Right renal cortex interstitium (tissue), 3 donors: ENCODE measurements around the gene CIAO3. TPM values are rescaled to one million over a fixed set of nuclear protein-coding genes. Genes with fewer than 3 reads are reported as not detected.
"Not testable (repeated sequence)": the region's sequence is repeated elsewhere in the genome, so short reads cannot be mapped to it uniquely, and the experiment has no call there.

ENCODE experiments used
- DNase-seq, 3 donors: peaks; one replicate each; pipeline ENCODE4 v3.0.0-alpha.2; 2013; ENCODE audit warnings: low read depth in 3 of 3, low spot score in 2 of 3
- polyA plus RNA-seq, 3 donors: library from polyadenylated mRNA; unstranded; fragments of 120-200 nt; gene quantifications; one replicate each; pipeline ENCODE4 v1.2.1, GENCODE V29; 2013; ENCODE audit not compliant: insufficient read length in 3 of 3

CIAO3 gene
- polyA plus RNA-seq, 3 donors = 18.9 to 23.4 (median 22.8) TPM

- DNase-seq = no peak
Measured at GRCh38 chr16:714079-714478, 26.7 kb downstream of the CIAO3 start.

- not testable (repeated sequence) for DNase-seq
Measured at GRCh38 chr16:712740-713250, 28.0 kb downstream of the CIAO3 start.

GRCh38 chr16:711548-712320, 29.1 kb downstream of the CIAO3 start:
- DNase-seq = no peak

- DNase-seq = no peak
Measured at GRCh38 chr16:711084-711483, 29.7 kb downstream of the CIAO3 start.

DNA sequence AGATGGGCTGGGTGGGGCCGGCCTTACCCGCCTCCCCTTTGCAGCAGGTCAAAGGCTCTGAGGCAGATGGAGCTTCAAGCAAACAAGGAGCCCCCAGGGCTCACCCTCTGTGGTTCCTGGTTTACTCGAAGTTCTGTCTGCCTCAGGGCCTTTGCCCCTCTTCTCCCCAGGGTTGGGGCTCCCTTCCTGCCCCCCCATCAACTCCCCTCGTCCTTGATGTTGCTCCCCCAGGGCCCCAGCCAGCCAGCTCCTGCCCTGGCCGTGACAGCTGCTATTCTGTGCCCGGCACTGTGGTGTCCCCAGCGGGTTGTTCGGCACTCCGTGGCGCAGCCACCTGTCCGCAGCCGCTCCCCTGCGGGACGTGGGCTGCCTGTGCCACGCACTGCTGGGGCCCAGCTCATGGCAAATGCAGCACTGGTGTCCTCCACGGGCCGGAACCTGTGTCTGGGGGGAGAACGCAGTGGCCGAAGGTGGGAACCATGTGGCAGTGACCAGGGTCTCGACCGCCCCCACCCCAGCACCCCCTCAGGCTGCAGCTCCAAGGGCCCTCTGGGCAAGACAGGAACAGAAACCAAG, 30.2 kb downstream of the CIAO3 start:
- no peak for DNase-seq

GRCh38 chr16:709566-710499, 31.0 kb downstream of the CIAO3 start:
- no peak for DNase-seq

- DNase-seq = no peak
Measured at GRCh38 chr16:708959-709358, 31.8 kb downstream of the CIAO3 start.

DNA sequence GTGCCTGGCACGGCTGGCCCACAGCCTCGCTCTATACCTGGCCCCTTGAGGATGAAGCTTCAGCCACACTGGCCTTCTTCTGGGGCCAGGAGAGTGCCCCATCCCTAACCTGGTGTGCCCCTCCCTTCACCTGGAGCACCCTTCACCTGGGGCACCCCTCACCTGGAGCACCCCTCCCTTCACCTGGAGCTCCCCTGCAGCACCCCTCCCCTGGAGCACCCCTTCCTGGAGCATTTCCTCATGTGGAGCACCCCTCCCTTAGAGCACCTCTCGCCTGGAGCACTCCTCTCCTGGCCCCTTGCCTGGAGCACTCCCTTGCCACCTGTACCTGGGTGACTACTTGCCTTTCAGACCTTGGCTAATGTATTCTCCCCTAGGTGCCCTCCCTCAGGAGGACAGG, 32.8 kb downstream of the CIAO3 start:
- DNase-seq = no peak

GRCh38 chr16:707062-707538, 33.7 kb downstream of the CIAO3 start:
- DNase-seq = no peak

GRCh38 chr16:706189-707061, 34.4 kb downstream of the CIAO3 start:
- DNase-seq = no peak

- no peak for DNase-seq
Measured at GRCh38 chr16:705431-706188, 35.2 kb downstream of the CIAO3 start, which contains the start of gene FBXL16. TSS of gene FBXL16 (minus strand) at chr16:705801. CDS start at chr16:697405, 8,396 bp downstream.

DNA sequence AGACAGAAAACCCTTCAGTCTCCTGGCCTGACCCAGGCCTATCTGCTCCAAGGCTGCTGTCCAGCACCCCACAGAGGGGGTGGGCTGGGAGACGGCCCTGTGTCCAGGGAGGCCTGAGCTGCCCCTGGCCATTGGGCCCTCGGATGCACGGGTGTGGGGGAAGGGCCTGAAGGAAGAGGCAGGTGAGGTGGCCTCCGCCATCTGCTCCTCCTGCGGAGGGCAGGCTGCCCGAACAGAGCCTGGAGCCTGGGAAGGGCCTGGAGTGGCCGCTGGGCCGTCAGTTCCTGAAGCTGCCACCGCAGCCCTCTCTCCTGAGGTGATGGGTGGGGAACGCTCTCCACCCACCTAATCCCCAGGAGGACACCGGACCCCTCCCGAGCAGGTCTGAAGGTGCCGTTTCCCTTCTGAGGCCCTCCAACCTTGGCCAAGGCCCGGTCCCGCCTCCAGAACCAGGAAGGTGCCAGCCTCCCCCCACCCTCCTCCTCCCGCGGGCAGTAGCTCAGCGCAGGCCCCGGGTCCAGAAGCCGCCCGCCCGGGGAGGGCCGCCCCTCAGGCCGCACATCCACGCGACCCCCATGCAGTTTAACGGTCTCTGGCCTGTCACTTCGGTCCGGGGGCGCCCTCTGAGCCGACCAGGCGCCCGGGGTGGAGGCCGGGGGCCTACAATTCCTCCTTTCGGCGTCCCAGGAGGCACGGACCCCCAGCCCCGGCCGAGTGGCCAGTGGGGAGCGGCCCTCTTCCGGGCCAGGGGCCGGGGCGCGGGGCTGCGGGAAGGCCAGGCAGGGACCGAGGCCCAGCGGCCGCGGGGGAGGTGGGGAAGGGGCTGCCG, 36.0 kb downstream of the CIAO3 start:
- DNase-seq = no peak

GRCh38 chr16:704047-704446, 36.8 kb downstream of the CIAO3 start:
- no peak for DNase-seq

DNA sequence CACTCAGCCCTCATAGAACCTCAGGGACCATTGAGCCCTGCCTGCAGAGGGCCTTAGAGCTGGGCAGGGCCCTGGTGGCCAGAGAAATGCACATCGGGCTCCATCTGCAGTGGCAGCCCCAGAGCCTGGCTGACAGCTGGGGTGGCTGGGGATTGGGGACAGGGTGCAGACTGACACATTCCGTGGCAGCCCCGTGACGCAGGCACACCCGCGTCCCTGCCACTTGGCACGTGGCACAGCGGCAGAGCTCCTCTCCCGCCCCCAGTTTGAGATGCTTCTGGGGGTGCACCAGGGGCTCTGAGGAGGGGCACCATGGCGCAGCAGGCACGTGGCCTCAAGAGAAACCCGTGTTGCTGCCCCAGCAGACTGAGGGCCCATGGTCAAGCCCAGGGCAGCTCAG, 37.4 kb downstream of the CIAO3 start:
- no peak for DNase-seq

DNA sequence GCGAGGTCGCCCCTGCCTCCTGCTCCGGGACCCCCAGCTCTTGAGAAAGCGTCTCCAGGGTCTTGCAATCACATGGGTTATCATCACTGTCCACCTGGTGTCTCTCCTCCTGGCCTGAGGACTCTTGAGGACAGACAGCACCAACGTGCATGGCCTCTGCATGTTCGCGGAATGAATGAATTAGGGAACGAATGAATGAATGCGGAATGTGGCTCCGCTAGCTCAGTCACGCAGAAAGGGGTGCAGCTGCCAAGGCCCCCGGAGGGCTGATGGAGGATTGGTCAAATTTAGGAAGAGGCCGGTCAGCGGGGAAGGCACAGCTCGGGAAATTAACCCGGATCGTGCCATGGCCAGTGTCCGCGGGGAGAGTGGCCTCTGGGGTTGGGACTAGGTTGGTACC, 38.5 kb downstream of the CIAO3 start:
- DNase-seq = no peak

- no peak for DNase-seq
Measured at GRCh38 chr16:700684-701584, 39.9 kb downstream of the CIAO3 start.

DNA sequence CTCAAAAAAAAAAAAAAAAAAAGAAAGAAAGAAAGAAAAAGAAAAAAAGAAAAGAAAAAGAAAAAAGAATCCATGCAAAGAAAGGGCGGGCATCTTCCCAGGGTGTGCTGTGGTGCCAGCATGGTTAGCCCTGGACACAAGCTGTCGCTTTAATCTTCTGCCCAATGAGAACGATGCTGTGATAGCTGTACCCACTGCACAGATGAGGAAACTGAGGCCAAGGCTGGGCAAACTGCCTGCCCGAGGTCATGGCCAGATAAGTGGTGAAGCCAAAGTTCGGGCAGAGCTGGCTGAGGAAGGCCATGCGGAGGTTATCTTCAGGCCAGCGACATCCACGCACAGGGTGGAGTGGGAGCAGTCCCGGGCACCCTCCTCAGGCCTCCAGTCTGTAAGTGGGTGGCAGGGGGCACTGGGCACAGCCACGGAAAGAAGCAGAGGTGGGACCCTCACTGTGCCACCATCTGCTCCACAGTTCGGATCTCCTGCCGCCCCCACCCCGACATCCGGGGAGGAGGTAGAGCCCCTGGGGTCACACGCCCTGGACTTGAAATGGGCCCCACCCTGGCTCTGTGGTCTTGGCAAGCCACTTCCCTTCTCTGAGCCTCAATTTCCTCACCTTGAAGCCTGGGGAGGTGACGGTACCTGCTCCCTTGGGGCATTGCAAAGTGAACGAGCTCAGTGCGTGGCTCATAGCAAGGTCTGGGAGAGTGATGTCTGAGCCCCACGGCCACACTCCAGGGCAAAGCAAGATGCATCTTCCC, 41.7 kb downstream of the CIAO3 start:
- DNase-seq = no peak
